Progenitor cell of endocrine pancreas (in vitro differentiated cells): ENCODE results near the gene IFT20. TPM values are rescaled to one million over a fixed set of nuclear protein-coding genes. Genes with fewer than 3 reads are reported as not detected.

Source experiments
- DNase-seq: peaks from one replicate; pipeline ENCODE4 v3.0.0; 2021; ENCODE audit warnings: low spot score; ENCODE audit not compliant: unreplicated experiment
- H3K27ac Mint-ChIP-seq: 2 replicates; pipeline ENCODE4 v1.8.0; 2021; ENCODE audit warnings: mild to moderate bottlenecking, moderate library complexity, mixed read lengths
- H3K27me3 Mint-ChIP-seq: 2 replicates; pipeline ENCODE4 v1.8.0; 2021; ENCODE audit warnings: mixed read lengths
- H3K36me3 Mint-ChIP-seq: 2 replicates; pipeline ENCODE4 v1.8.0; 2022; ENCODE audit warnings: mixed read lengths; ENCODE audit not compliant: insufficient read depth
- H3K4me1 Mint-ChIP-seq: 2 replicates; pipeline ENCODE4 v1.8.0; 2021; ENCODE audit warnings: low read depth, mixed read lengths
- H3K4me3 Mint-ChIP-seq: 2 replicates; pipeline ENCODE4 v1.8.0; 2021; ENCODE audit warnings: low read depth, mild to moderate bottlenecking, moderate library complexity, mixed read lengths
- H3K9me3 Mint-ChIP-seq: 2 replicates; pipeline ENCODE4 v1.8.0; 2021; ENCODE audit warnings: low read depth, mixed read lengths
- total RNA-seq: library from RNA; stranded (reverse); gene quantifications from 2 replicates; pipeline ENCODE4 v1.2.1, GENCODE V29; 2021
- TF ChIP-seq, protein P1 (sequence below): fragments of 200-600 bp; sonication (generic); IDR thresholded peaks from one replicate; pipeline ENCODE4 v1.5.0; 2021; ENCODE audit warnings: antibody characterized with exemption, mild to moderate bottlenecking; ENCODE audit not compliant: unreplicated experiment

IFT20 gene
- total RNA-seq, 1 donor from 2014 or later: 35.4 TPM

DNA sequence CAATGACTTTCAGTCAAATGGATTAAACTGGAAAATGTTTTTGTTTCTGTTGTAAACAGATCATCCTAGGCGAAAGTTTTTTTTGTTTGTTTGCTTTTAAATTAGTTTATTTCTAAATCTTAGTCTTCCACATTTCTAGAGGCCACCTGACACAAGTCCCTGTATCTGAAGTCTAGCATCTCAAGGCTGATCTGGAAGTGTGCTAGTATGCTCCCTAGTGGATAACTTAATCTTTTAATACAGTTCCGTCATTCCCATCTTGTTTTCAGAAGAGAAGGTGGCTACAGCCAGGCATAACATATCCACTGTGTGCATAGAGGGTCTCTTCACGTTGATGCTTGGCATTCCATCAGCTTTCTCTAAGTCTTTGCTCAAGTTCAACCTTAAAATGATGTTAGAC lies 7.6 kb downstream of the IFT20 start:
- H3K27me3 Mint-ChIP-seq: no peaks in the 10 kb centered on the region
- H3K4me3 Mint-ChIP-seq: no peak overlapping the region
- TF ChIP-seq, protein P1, sequence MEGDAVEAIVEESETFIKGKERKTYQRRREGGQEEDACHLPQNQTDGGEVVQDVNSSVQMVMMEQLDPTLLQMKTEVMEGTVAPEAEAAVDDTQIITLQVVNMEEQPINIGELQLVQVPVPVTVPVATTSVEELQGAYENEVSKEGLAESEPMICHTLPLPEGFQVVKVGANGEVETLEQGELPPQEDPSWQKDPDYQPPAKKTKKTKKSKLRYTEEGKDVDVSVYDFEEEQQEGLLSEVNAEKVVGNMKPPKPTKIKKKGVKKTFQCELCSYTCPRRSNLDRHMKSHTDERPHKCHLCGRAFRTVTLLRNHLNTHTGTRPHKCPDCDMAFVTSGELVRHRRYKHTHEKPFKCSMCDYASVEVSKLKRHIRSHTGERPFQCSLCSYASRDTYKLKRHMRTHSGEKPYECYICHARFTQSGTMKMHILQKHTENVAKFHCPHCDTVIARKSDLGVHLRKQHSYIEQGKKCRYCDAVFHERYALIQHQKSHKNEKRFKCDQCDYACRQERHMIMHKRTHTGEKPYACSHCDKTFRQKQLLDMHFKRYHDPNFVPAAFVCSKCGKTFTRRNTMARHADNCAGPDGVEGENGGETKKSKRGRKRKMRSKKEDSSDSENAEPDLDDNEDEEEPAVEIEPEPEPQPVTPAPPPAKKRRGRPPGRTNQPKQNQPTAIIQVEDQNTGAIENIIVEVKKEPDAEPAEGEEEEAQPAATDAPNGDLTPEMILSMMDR: no peak
- no peak for DNase-seq
- H3K36me3 Mint-ChIP-seq: peaks cover 14% of the 10 kb centered on the region
- H3K4me1 Mint-ChIP-seq: peaks cover 31% of the 10 kb centered on the region
- H3K27ac Mint-ChIP-seq: no peak overlapping the region
- H3K9me3 Mint-ChIP-seq: no peaks in the 10 kb centered on the region

DNA sequence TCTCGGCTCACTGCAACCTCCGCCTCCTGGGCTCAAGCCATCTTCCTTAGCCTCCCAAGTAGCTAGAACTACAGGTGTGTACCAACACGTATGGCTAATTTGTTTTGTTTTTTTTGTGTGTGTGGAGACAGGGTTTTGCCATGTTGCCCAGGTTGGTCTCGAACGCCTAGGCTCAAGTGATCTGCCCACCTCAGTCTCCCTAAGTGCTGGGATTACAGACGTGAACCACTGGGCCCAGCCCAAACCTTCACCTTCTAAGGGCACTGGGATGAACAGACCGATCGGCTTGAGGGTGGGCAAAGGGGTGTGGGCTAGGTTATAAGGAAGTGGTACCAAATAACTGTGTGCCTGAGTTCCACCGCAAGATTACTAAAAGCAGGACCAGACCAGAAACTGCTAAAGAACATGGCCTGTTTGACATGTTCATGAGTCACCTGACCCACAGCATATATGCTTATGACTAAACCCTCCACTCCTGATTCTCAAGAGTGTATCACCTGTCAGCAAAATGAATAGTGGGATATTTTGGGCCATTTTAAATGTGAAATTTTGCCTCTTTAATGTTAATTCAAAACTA lies 8.2 kb downstream of the IFT20 start:
- H3K36me3 Mint-ChIP-seq: peaks cover 14% of the 10 kb centered on the region
- H3K27ac Mint-ChIP-seq: no peak overlapping the region
- no peaks in the 10 kb centered on the region for H3K27me3 Mint-ChIP-seq
- no peak overlapping the region for H3K4me3 Mint-ChIP-seq
- TF ChIP-seq, protein P1: no peak
- H3K9me3 Mint-ChIP-seq: no peaks in the 10 kb centered on the region
- H3K4me1 Mint-ChIP-seq: peaks cover 34% of the 10 kb centered on the region
- DNase-seq: no peak

DNA sequence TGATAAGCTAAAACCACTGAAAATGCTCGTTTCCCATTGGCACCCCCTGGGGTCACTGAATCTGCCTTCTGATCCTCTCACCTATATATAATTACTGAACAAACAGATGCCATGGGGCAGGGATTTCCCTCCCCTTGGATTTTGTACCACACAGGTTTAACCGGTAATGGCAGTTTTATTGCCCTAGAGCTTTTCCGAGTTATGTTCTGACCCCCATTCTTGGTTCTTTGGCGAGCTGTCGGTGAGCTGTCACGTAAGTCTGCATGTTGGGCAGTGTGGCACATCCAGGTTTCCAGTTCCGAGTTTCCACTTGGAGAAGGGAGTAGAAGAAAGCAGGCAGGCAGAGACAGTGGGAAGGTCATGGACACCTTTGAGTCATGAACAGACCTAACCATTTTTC lies 9.2 kb downstream of the IFT20 start:
- H3K27me3 Mint-ChIP-seq: no peaks in the 10 kb centered on the region
- peaks cover 42% of the 10 kb centered on the region for H3K4me1 Mint-ChIP-seq
- H3K4me3 Mint-ChIP-seq: no peak overlapping the region
- no peak for DNase-seq
- peaks cover 17% of the 10 kb centered on the region for H3K36me3 Mint-ChIP-seq
- H3K27ac Mint-ChIP-seq: peak overlapping the region; percentile 87
- no peaks in the 10 kb centered on the region for H3K9me3 Mint-ChIP-seq
- TF ChIP-seq, protein P1: no peak

DNA sequence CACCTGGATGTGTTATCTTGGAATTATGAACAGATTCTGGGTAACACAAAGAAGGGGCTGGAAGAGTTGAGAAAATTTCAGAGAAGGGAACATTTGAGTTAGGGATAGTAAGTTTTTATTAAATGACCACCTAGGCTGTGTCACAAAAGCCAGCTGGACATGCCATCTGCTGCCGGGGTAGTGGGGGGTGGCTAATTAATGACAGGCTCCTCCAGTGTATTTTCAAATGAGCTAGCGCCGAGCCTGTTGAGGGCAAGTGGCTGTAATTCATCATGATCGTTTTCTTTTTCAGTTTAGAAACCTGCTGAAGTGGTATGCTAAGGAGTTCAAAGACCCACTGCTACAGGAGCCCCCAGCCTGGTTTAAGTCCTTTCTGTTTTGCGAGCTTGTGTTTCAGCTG lies 10.1 kb downstream of the IFT20 start:
- TF ChIP-seq, protein P1: no peak
- H3K36me3 Mint-ChIP-seq: peaks cover 17% of the 10 kb centered on the region
- no peak overlapping the region for H3K4me3 Mint-ChIP-seq
- no peaks in the 10 kb centered on the region for H3K9me3 Mint-ChIP-seq
- peaks cover 51% of the 10 kb centered on the region for H3K4me1 Mint-ChIP-seq
- DNase-seq: no peak
- no peaks in the 10 kb centered on the region for H3K27me3 Mint-ChIP-seq
- peak overlapping the region; percentile 19 for H3K27ac Mint-ChIP-seq

DNA sequence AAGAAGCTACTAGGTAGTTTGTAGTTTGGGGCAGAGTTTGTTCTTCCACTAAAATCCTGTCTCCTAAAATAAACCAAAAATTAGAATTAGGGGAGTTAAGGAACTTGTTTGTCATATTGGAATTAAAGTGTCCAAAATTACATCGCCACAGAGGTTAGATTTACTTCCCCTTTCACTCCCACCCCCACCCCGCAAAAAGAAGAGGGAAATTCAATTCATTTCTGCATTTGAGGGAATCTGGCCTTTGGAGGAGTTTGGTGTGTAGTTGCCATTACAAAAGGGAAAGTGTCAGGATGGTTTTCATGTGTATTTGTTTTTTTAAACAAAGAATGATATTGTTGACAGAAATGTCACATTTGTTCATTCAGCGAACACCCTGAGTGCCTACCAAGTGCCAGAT lies 10.5 kb downstream of the IFT20 start:
- H3K36me3 Mint-ChIP-seq: peaks cover 17% of the 10 kb centered on the region
- H3K27me3 Mint-ChIP-seq: no peaks in the 10 kb centered on the region
- DNase-seq: no peak
- no peaks in the 10 kb centered on the region for H3K9me3 Mint-ChIP-seq
- no peak overlapping the region for H3K4me3 Mint-ChIP-seq
- peak overlapping the region; percentile 19 for H3K27ac Mint-ChIP-seq
- TF ChIP-seq, protein P1: no peak
- H3K4me1 Mint-ChIP-seq: peaks cover 55% of the 10 kb centered on the region
